Neural crest cell (in vitro differentiated cells): ENCODE results near the gene RUNX2. TPM values are rescaled to one million over a fixed set of nuclear protein-coding genes. Genes with fewer than 3 reads are reported as not detected.

Source experiments
- DNase-seq: peaks from one replicate; pipeline ENCODE4 v3.0.0; 2021; ENCODE audit warnings: low read depth, mixed read lengths, low spot score
- H3K27ac Mint-ChIP-seq: one replicate; pipeline ENCODE4 v1.8.0; 2021; ENCODE audit warnings: mild to moderate bottlenecking, mixed read lengths; ENCODE audit not compliant: unreplicated experiment
- H3K27me3 Mint-ChIP-seq: 2 replicates; pipeline ENCODE4 v1.8.0; 2021; ENCODE audit warnings: low read depth, mild to moderate bottlenecking, mixed read lengths
- H3K36me3 Mint-ChIP-seq: 2 replicates; pipeline ENCODE4 v1.8.0; 2021; ENCODE audit warnings: low read depth, mild to moderate bottlenecking, mixed read lengths
- H3K4me1 Mint-ChIP-seq: 2 replicates; pipeline ENCODE4 v1.8.0; 2021; ENCODE audit warnings: mixed read lengths
- H3K4me3 Mint-ChIP-seq: one replicate; pipeline ENCODE4 v1.8.0; 2021; ENCODE audit warnings: mild to moderate bottlenecking, mixed read lengths
- H3K9me3 Mint-ChIP-seq: 2 replicates; pipeline ENCODE4 v1.8.0; 2021; ENCODE audit warnings: mixed read lengths
- total RNA-seq: library from RNA; stranded (reverse); gene quantifications from 2 replicates; pipeline ENCODE4 v1.2.1, GENCODE V29; 2021
- TF ChIP-seq, protein P1 (sequence below): fragments of 200-600 bp; sonication (generic); conservative IDR thresholded peaks from 2 replicates; pipeline ENCODE4 v1.5.0; 2021; ENCODE audit warnings: antibody characterized with exemption, mild to moderate bottlenecking

The RUNX2 gene
- total RNA-seq, 1 donor from 2014 or later, result 0.16 TPM

GRCh38 chr6:45428727-45429126, 100.6 kb downstream of the RUNX2 start:
- Mint-ChIP-seq H3K36me3 (no peaks in the 10 kb centered on the region), H3K4me1 (no peaks in the 10 kb centered on the region), H3K4me3 (no peak overlapping the region), H3K27me3 (peaks cover 49% of the 10 kb centered on the region), H3K27ac (no peak overlapping the region), H3K9me3 (no peaks in the 10 kb centered on the region)
- no peak for DNase-seq
- TF ChIP-seq, protein P1, sequence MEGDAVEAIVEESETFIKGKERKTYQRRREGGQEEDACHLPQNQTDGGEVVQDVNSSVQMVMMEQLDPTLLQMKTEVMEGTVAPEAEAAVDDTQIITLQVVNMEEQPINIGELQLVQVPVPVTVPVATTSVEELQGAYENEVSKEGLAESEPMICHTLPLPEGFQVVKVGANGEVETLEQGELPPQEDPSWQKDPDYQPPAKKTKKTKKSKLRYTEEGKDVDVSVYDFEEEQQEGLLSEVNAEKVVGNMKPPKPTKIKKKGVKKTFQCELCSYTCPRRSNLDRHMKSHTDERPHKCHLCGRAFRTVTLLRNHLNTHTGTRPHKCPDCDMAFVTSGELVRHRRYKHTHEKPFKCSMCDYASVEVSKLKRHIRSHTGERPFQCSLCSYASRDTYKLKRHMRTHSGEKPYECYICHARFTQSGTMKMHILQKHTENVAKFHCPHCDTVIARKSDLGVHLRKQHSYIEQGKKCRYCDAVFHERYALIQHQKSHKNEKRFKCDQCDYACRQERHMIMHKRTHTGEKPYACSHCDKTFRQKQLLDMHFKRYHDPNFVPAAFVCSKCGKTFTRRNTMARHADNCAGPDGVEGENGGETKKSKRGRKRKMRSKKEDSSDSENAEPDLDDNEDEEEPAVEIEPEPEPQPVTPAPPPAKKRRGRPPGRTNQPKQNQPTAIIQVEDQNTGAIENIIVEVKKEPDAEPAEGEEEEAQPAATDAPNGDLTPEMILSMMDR, result no peak

DNA sequence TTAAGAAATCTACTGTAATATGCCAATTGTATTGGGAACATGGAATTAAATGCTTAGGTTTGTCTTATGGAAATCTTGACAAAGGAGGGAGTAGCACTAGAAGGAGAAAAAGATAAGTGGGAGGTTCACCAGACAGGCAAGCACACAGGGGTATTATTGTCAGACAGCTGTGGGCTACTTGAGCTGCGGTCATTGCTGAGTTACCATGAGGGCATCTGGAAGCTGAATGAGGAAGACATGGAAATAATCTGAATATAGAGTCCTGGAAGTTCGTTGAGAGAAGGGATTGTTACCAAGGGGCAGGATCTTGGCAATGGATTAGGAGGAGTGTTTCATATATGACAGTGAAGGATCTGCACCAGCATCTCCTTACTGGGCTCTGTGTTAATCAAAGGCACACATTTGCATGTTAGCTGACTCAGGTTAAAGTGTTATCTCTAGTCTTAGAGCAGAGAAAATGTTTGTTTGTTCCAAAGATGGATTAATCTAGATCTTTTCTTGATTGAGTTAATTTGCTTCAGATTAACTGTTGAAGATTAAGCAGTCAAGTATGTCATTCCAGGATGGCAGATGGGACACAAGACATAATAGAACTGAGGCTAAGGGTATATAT, 102.6 kb downstream of the RUNX2 start:
- TF ChIP-seq, protein P1, result no peak
- DNase-seq, result no peak
- H3K36me3 Mint-ChIP-seq, result no peaks in the 10 kb centered on the region
- H3K27me3 Mint-ChIP-seq, result peaks cover 29% of the 10 kb centered on the region
- no peak overlapping the region for H3K4me3 Mint-ChIP-seq
- no peaks in the 10 kb centered on the region for H3K4me1 Mint-ChIP-seq
- H3K27ac Mint-ChIP-seq, result no peak overlapping the region
- H3K9me3 Mint-ChIP-seq, result no peaks in the 10 kb centered on the region

DNA sequence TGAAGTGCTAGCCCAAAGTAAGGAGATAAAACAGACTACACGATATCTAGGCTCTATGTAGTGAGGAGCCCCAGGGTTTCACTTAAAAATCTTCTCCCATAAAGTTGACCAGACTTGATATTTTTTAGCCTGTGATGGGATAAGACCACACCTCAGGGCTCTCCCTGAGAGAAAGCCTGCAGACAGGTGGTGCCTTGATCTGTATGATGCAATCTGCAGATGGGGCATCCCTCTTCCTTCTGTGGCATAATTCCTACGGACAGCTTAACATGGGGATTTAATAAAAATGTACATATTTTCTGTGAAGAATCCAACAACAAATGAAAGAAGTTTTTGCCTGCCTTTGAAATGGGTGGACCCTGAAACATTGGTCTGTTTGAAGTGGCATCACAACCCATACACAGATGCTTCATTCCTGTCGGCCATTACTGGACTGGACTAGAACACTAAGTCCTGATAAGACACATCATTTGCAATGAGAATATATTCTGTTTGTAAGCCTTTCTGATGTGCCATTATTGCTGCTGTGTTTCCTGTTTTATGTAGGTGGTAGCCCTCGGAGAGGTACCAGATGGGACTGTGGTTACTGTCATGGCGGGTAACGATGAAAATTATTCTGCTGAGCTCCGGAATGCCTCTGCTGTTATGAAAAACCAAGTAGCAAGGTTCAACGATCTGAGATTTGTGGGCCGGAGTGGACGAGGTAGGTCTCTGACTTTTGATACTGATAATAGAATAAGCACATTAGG, 103.4 kb downstream of the RUNX2 start:
- Mint-ChIP-seq H3K27me3 (peaks cover 21% of the 10 kb centered on the region), H3K9me3 (no peaks in the 10 kb centered on the region), H3K4me3 (no peak overlapping the region), H3K36me3 (no peaks in the 10 kb centered on the region), H3K4me1 (no peaks in the 10 kb centered on the region), H3K27ac (no peak overlapping the region)
- DNase-seq, result no peak
- TF ChIP-seq, protein P1, result no peak

DNA sequence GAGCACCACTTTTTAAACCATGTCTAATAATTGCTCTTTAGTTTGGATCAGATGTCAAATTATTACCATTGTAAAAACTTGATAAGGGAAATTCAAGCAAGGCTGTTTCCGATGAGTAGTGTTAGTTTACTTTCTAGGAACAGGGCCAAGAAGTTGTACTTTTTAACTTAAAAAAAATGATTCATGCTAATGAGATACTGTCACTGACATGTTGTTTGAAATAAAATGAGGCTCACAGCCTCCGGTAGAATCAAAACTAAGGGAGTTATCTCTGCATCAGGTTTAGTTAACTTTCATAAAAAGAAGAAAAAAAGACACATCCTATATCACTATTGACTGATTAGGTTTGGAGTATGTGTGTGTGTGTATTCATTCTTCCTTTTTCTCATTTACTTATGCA, 104.8 kb downstream of the RUNX2 start:
- Mint-ChIP-seq H3K4me1 (peaks cover 15% of the 10 kb centered on the region), H3K9me3 (no peaks in the 10 kb centered on the region), H3K27me3 (peaks cover 15% of the 10 kb centered on the region), H3K4me3 (no peak overlapping the region), H3K27ac (no peak overlapping the region), H3K36me3 (no peaks in the 10 kb centered on the region)
- TF ChIP-seq, protein P1, result no peak
- no peak for DNase-seq

DNA sequence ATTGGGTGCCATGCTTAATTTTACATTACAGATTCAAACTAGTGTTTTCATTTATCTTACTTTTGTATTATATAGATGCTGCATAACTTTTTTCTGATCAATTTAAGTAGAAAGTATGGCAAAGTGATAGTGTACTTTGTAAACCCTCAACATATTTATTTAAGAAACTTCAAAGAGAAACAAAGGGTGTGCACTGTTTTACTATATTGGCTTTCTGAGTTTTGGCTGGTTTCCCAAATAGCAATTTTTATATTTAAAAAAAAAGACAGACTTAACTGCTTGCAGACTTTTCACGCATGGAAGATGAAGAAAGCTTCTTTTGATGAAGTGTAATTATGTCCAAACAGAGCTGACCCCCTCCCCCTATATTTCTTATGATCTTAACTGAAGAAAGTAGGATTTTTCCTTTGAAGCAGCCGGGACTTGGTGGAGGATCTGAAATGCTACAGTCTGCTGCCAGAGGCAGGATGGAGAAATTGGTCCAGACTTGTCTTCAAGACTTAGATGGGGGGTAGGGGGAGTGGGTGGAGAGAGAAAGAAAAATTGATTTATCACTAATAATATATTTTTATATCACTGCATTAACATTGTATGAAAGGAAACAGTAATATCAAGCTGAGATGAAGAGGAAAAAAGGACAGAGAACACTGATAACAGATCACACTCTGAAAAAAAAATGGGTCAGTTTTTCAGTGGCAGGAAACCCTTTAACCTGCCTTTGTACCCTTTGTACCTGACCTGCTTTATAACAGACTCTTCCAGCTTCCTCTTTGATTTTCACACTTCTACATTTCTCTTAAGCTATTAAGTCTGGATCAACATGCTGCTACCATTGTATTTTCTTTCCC, 105.6 kb downstream of the RUNX2 start:
- Mint-ChIP-seq H3K9me3 (no peaks in the 10 kb centered on the region), H3K36me3 (no peaks in the 10 kb centered on the region), H3K27ac (no peak overlapping the region), H3K27me3 (peaks cover 7% of the 10 kb centered on the region), H3K4me1 (peaks cover 16% of the 10 kb centered on the region), H3K4me3 (no peak overlapping the region)
- TF ChIP-seq, protein P1, result no peak
- no peak for DNase-seq
